Neural crest cell (in vitro differentiated cells): ENCODE data around the gene RNASE2. TPM values are rescaled to one million over a fixed set of nuclear protein-coding genes. Genes with fewer than 3 reads are reported as not detected.
"Not testable (repeated sequence)": the region's sequence is repeated elsewhere in the genome, so short reads cannot be mapped to it uniquely, and the experiment has no call there.

Experiments
- DNase-seq: peaks from one replicate; pipeline ENCODE4 v3.0.0; 2021; ENCODE audit warnings: low read depth, mixed read lengths, low spot score
- H3K27ac Mint-ChIP-seq: one replicate; pipeline ENCODE4 v1.8.0; 2021; ENCODE audit warnings: mild to moderate bottlenecking, mixed read lengths; ENCODE audit not compliant: unreplicated experiment
- H3K27me3 Mint-ChIP-seq: 2 replicates; pipeline ENCODE4 v1.8.0; 2021; ENCODE audit warnings: low read depth, mild to moderate bottlenecking, mixed read lengths
- H3K36me3 Mint-ChIP-seq: 2 replicates; pipeline ENCODE4 v1.8.0; 2021; ENCODE audit warnings: low read depth, mild to moderate bottlenecking, mixed read lengths
- H3K4me1 Mint-ChIP-seq: 2 replicates; pipeline ENCODE4 v1.8.0; 2021; ENCODE audit warnings: mixed read lengths
- H3K4me3 Mint-ChIP-seq: one replicate; pipeline ENCODE4 v1.8.0; 2021; ENCODE audit warnings: mild to moderate bottlenecking, mixed read lengths
- H3K9me3 Mint-ChIP-seq: 2 replicates; pipeline ENCODE4 v1.8.0; 2021; ENCODE audit warnings: mixed read lengths
- CTCF ChIP-seq: fragments of 200-600 bp; sonication (generic); conservative IDR thresholded peaks from 2 replicates; pipeline ENCODE4 v1.5.0; 2021; ENCODE audit warnings: antibody characterized with exemption, mild to moderate bottlenecking
- long read RNA-seq: library from polyadenylated mRNA; unstranded; transcript quantifications from one replicate; pipeline ENCODE4 v2.0.0, GENCODE V29; 2020
- total RNA-seq: library from RNA; stranded (reverse); gene quantifications from 2 replicates; pipeline ENCODE4 v1.2.1, GENCODE V29; 2021

The RNASE2 gene
- not detected in 2 replicates for total RNA-seq
- long read RNA-seq, result 0 reads

- not testable (repeated sequence) for DNase-seq, H3K4me3 Mint-ChIP-seq, H3K27me3 Mint-ChIP-seq, H3K27ac Mint-ChIP-seq, H3K4me1 Mint-ChIP-seq, H3K36me3 Mint-ChIP-seq, H3K9me3 Mint-ChIP-seq
Measured at GRCh38 chr14:20954736-20955537, at the start of gene RNASE2. TSS of gene RNASE2 (plus strand) at chr14:20955487. CDS start at chr14:20955772, 285 bp downstream.

- Mint-ChIP-seq H3K4me1 (peaks cover 10% of the 10 kb centered on the region), H3K27me3 (peaks cover 15% of the 10 kb centered on the region), H3K9me3 (no peaks in the 10 kb centered on the region), H3K4me3 (no peak overlapping the region), H3K36me3 (no peaks in the 10 kb centered on the region), H3K27ac (no peak overlapping the region)
- no peak for TF ChIP-seq CTCF
- no peak for DNase-seq
Measured at GRCh38 chr14:20905676-20906075, 49.6 kb upstream of the RNASE2 start.

- H3K36me3 Mint-ChIP-seq, result no peaks in the 10 kb centered on the region
- peaks cover 18% of the 10 kb centered on the region for H3K27me3 Mint-ChIP-seq
- TF ChIP-seq CTCF, result no peak
- H3K4me1 Mint-ChIP-seq, result peaks cover 10% of the 10 kb centered on the region
- H3K4me3 Mint-ChIP-seq, result no peak overlapping the region
- no peaks in the 10 kb centered on the region for H3K9me3 Mint-ChIP-seq
- no peak for DNase-seq
- H3K27ac Mint-ChIP-seq, result no peak overlapping the region
Measured at GRCh38 chr14:20907214-20907613, 48.1 kb upstream of the RNASE2 start.

- not testable (repeated sequence) for DNase-seq, H3K4me1 Mint-ChIP-seq, H3K9me3 Mint-ChIP-seq, H3K4me3 Mint-ChIP-seq, H3K27ac Mint-ChIP-seq, H3K36me3 Mint-ChIP-seq
- peaks cover 29% of the 10 kb centered on the region for H3K27me3 Mint-ChIP-seq
Measured at GRCh38 chr14:20910822-20911221, 44.5 kb upstream of the RNASE2 start.

- DNase-seq, H3K27ac Mint-ChIP-seq, H3K9me3 Mint-ChIP-seq, H3K4me3 Mint-ChIP-seq, H3K4me1 Mint-ChIP-seq, H3K36me3 Mint-ChIP-seq: not testable (repeated sequence)
- H3K27me3 Mint-ChIP-seq, result peaks cover 41% of the 10 kb centered on the region
Measured at GRCh38 chr14:20919038-20919756, 36.1 kb upstream of the RNASE2 start.

- H3K27ac Mint-ChIP-seq, H3K4me1 Mint-ChIP-seq, H3K4me3 Mint-ChIP-seq, DNase-seq, H3K9me3 Mint-ChIP-seq, H3K36me3 Mint-ChIP-seq: not testable (repeated sequence)
- H3K27me3 Mint-ChIP-seq, result peaks cover 49% of the 10 kb centered on the region
Measured at GRCh38 chr14:20923766-20924297, 31.5 kb upstream of the RNASE2 start.

GRCh38 chr14:20934148-20934762 is 21.0 kb upstream of the RNASE2 start:
- Mint-ChIP-seq H3K9me3 (no peaks in the 10 kb centered on the region), H3K4me3 (no peak overlapping the region), H3K27me3 (peaks cover 37% of the 10 kb centered on the region), H3K27ac (no peak overlapping the region), H3K36me3 (no peaks in the 10 kb centered on the region), H3K4me1 (no peaks in the 10 kb centered on the region)
- peak; percentile 45 for DNase-seq
- peak; percentile 67 for TF ChIP-seq CTCF
